Sigmoid colon (tissue), 4 donors: ENCODE results near the gene SMARCA2.

ENCODE experiments used
- POLR2AphosphoS5 ChIP-seq, 4 donors: sonication (generic); formaldehyde crosslinking; IDR thresholded peaks; one replicate each; pipeline ENCODE4 v1.6.1; 2017; ENCODE audit warnings: antibody characterized with exemption in 4 of 4
- TF ChIP-seq, protein P1 (sequence below), 4 experiments: fragments of 450-650 bp in 3 of 4; fragments of 200-600 bp in 1 of 4; IDR thresholded peaks; one replicate each; pipeline ENCODE4 v1.5.1; 2016 to 2019; ENCODE audit warnings: antibody characterized with exemption in 4 of 4, mild to moderate bottlenecking in 3 of 4, moderate library complexity in 2 of 4

DNA sequence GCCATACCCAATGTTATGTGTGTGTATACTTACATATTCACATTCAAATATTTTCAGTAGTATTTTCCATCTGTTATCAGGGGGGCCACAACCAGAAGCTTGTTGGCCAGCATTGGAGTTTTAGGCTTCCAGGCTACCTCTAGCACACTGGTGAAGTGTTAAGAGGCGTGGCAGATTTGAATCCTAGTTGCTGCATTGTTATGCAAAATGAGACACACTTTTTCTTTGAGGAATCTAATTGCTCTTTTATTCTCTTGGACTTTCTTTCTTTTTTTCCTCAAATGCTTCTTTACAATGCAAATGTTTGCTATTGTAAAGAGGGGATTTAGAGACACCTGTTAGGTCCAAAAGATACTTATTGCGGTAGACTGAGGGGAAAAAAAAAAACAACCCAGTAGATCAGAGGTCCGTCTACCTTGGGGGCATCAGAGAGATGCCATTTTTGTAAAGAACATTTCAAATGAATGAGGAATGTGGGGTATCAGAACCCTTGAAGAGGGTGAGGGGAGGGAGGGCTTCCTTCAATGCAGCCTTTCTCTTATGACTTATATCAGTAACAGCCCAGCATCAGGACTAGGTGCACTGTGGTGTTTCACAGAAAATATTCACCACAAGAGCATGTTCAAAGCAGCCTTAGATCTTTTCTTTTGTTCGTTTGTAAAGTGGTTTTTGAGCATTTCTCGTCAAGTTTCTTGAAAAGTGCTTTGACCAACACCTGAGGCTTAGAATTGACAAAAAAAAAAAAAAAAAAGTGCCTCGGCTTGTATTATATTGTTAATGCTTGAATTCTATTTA is 3.8 kb downstream of the SMARCA2 start:
- TF ChIP-seq POLR2AphosphoS5 (IDR thresholded peaks at IDR 0.05): no peak
- TF ChIP-seq, protein P1, sequence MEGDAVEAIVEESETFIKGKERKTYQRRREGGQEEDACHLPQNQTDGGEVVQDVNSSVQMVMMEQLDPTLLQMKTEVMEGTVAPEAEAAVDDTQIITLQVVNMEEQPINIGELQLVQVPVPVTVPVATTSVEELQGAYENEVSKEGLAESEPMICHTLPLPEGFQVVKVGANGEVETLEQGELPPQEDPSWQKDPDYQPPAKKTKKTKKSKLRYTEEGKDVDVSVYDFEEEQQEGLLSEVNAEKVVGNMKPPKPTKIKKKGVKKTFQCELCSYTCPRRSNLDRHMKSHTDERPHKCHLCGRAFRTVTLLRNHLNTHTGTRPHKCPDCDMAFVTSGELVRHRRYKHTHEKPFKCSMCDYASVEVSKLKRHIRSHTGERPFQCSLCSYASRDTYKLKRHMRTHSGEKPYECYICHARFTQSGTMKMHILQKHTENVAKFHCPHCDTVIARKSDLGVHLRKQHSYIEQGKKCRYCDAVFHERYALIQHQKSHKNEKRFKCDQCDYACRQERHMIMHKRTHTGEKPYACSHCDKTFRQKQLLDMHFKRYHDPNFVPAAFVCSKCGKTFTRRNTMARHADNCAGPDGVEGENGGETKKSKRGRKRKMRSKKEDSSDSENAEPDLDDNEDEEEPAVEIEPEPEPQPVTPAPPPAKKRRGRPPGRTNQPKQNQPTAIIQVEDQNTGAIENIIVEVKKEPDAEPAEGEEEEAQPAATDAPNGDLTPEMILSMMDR (IDR thresholded peaks at IDR 0.05): no peak
